H1 (cell line): Measurements from ENCODE around the gene MTCH1.

Experiments
- CHD2 ChIP-seq: IDR thresholded peaks from 2 replicates; pipeline ENCODE4 v1.6.1; 2012; ENCODE audit warnings: low read length, improper control_type of control experiment
- CTCF ChIP-seq, 3 experiments: IDR thresholded peaks; 1 replicate in 2 of 3; 2 replicates in 1 of 3; pipeline versions ENCODE4 v1.5.1 to v1.6.1; 2011; ENCODE audit warnings: low read length in 3 of 3, mild to moderate bottlenecking in 3 of 3, inconsistent platforms in 2 of 3, low read depth in 1 of 3, moderate library complexity in 1 of 3; ENCODE audit not compliant: insufficient read depth in 1 of 3; ENCODE audit errors: control extremely low read depth in 1 of 3
- EP300 ChIP-seq, 2 experiments: IDR thresholded peaks; 1 replicate in 1 of 2; 2 replicates in 1 of 2; pipeline ENCODE4 v1.6.1; 2011 to 2012; ENCODE audit warnings: low read depth in 2 of 2, low read length in 2 of 2, mild to moderate bottlenecking in 2 of 2, borderline replicate concordance in 1 of 2, inconsistent platforms in 1 of 2, moderate library complexity in 1 of 2
- HDAC2 ChIP-seq, 2 experiments: fragments of 300-600 bp in 1 of 2; sonication (generic) in 1 of 2; IDR thresholded peaks; 2 replicates each; pipeline ENCODE4 v1.6.1; 2011 to 2012; ENCODE audit warnings: low read depth in 2 of 2, low read length in 2 of 2, mild to moderate bottlenecking in 2 of 2, moderate library complexity in 2 of 2, borderline replicate concordance in 1 of 2, inconsistent platforms in 1 of 2
- RXRA ChIP-seq: IDR thresholded peaks from 2 replicates; pipeline ENCODE4 v1.6.1; 2011; ENCODE audit warnings: low read depth, mild to moderate bottlenecking, low read length, moderate library complexity; ENCODE audit not compliant: insufficient read depth
- SIX5 ChIP-seq: IDR thresholded peaks from 2 replicates; pipeline ENCODE4 v1.6.1; 2011; ENCODE audit warnings: mild to moderate bottlenecking, low read depth, low read length
- YY1 ChIP-seq: IDR thresholded peaks from 2 replicates; pipeline ENCODE4 v1.6.1; 2011; ENCODE audit warnings: low read depth, mild to moderate bottlenecking, low read length

- no peak for TF ChIP-seq CHD2
- TF ChIP-seq HDAC2 (IDR thresholded peaks at IDR 0.05; ENCODE audit: borderline replicate concordance in 1 of 2, low read depth in 2 of 2, low read length in 2 of 2), result no peak
- TF ChIP-seq EP300 (IDR thresholded peaks at IDR 0.05; ENCODE audit: borderline replicate concordance in 1 of 2, low read depth in 2 of 2, low read length in 2 of 2), result no peak
- no peak for TF ChIP-seq RXRA
- no peak for TF ChIP-seq SIX5
- TF ChIP-seq CTCF (IDR thresholded peaks at IDR 0.05; ENCODE audit: control extremely low read depth in 1 of 3, insufficient read depth in 1 of 3, low read depth in 1 of 3, low read length in 3 of 3), result no peak
- no peak for TF ChIP-seq YY1
These were observed 41.3 kb downstream of the MTCH1 start for GRCh38 chr6:36944650-36945049.
